Activated T-helper 9 cell treated with anti-CD3 and anti-CD28 coated beads, Interleukin-2, amount 50 U/mL, for 16 hours (primary cell): ENCODE measurements around the gene SCYGR3.

Experiments
- DNase-seq: peaks from one replicate; pipeline ENCODE4 v3.0.0-alpha.2; 2020; ENCODE audit warnings: low read depth

SCYGR3 gene, protein sequence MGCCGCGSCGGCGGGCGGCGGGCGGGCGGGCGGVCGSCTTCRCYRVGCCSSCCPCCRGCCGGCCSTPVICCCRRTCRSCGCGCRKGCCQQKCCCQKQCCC

DNA sequence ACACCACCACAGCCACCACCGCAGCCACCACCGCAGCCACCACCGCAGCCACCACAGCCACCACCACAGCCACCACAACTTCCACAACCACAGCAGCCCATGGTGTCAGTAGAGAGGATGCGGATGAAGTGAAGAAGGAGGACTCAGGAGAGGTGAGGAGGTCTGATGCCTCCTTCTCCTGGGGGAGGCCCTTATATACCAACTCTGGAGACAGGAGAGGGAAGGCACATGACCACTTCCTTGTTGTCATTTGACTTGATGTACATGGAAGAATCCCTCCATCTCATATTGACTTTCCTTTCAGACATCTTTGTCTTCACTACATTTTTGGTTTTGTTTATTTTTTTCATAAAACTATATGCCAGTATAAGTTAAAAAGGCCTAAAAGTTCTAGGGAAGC, at the start of gene SCYGR3:
SCYGR3 (minus strand) TSS at position 101 of the 400 bp plus-strand sequence; CDS start at position 101, 0 bp downstream.
- no peak for DNase-seq

DNA sequence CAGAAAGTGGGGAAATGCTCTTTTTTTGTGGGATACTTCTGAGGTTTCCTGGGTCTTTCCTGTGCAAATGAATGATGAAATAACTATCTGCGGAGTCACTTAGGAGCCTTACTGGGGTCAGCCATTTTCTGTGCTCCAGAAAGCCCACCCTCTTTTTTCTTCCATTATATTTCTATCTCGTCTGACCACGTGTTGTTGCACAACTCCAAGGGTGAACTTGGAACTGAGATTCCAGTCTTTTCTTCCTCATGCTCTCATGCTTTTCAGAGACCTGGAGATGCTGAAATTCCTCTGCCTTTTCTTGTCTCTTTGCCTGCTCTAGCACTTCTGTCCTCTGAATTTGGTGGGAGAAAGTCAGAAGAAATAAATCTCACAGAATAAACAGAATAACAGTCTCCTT, 47.2 kb upstream of the SCYGR3 start:
- no peak for DNase-seq

DNA sequence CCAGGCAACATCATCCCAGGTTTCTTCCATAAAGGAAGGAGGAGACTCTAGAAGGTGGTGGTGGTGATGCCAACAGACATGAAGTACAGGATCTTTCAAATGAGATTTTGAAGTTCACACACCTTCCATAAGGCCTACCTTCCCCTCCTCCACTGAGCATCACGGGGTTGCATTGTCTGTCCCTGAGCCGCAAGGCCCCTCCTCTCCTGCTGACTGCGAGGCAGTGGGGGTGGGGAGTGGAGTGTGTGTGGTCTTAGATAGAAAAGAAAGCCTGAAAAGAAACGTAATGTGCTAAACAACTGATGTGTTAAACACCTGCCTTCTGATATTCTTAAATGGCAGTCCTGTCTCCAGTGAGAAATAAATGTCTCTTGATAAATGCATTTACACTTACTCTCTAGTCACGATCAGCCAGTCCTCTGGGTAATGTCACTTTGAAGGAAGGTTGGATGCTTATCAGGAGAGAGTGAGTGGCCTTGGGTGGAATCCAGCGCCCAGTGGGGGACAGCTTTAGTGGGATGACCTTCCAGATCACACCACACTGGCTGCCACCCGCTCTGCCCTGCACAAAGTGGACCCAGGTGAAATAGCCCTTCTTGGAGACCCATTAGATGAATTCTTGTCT, 46.5 kb upstream of the SCYGR3 start:
- no peak for DNase-seq

DNA sequence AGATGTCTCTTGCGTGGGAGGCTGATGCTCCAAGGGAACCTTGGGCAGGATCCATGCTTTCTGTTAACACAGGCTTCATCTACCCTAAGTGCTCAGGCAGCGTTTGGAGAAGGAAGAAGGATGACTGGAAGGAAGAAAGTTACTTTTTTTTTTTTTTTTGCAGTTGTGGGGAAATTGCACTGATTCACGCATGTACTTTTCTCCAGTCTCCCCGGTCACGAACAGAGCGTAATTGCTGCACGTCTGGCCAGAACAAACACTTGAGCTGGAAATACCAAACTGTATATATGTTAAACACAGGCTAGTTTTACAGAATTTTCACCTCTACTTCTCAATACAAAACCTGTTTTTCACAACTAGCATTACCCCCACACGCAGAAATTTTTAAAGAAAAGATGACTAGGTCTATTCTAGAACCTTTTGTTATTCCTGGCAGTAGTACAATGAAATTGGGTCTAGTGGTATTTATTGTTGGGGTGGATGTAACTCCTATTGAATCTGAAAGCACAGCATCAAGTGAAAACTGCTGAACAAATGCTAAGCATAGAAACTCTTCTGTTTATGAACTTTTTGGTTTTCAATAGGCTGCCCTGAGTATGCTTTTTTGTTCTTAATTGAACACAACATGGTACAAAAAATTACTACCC, 42.7 kb upstream of the SCYGR3 start:
- no peak for DNase-seq

DNA sequence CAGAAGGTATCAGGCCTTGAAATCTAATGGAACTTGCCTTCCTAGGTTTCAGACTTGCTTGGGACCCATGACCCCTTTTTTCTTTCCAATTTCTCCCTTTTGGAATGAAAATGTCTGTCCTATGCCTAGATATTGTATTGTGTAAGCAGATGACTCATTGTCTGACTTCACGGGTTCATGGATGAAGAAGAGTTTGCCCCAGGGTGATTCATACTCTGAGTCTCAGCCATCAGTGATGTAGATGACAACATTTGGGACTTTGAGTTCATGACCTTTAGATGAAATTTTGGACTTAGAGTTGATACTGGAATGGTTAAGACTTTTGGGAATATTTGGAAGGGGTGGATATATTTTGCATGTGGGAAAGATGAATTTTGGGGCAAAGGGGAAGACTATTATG, 40.8 kb upstream of the SCYGR3 start:
- DNase-seq: no peak

DNA sequence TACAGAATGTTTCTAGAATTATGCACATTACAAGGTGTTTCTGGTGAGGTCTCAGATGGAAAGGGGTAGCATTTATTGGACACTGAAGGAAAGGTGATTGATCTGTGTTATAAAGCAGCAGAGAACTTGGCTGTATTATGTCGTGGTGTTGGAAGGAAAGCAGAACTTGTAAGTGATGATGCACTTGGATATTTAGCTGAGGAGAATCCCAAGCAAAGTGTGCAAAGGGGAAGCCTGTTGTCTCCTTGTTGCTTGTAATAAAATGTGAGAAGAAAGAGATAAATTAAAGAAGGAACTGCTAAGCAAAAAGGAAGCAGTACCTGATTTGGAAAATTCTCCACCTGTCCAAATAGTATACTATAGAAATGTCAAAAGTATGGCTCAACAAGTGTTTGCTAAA, 39.8 kb upstream of the SCYGR3 start:
- DNase-seq: no peak

DNA sequence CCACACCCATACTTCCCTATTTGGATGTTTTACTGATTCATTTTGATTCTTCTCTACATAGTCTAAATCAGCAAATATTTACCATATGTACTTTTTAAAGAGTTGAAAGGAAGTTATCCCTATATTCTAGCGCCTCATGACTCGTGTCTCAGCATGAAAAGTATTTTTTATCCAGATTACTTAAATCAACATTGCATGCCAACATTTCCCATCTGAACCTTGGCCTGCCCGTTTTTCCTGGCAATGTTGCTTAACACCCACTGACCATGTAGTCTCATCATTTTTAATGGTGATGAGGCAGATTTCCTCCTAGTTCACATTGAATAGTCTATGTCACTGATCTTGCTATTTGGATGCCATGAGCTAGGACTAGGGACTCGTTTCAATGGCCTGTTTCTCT, 38.8 kb upstream of the SCYGR3 start:
- DNase-seq: no peak

DNA sequence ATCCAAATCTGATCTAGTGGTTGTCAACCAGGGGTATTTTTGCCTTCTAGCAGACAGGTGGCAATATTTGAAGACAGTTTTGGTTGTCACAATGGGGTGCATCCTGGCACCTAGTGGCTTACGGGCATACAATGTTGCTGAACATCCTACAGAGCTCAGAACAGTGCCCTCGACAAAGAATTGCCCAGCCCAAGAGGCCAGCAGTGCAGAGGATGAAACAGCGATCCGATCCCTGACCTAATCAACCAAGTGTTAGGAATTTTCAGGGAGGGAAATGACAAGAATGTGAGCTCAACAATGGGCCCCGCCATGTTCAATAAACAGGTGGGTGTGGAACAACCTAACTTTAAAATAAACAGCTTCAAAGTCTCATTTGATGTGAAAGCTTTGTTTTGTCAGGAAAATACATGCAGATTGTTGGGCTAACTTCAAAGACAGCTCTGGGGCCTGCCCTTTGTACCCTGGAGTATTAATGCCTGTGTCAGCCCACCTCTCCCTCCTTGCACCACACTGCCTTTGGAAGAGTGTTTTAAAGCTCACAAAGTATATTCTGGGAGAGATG, 29.4 kb upstream of the SCYGR3 start:
- DNase-seq: no peak

DNA sequence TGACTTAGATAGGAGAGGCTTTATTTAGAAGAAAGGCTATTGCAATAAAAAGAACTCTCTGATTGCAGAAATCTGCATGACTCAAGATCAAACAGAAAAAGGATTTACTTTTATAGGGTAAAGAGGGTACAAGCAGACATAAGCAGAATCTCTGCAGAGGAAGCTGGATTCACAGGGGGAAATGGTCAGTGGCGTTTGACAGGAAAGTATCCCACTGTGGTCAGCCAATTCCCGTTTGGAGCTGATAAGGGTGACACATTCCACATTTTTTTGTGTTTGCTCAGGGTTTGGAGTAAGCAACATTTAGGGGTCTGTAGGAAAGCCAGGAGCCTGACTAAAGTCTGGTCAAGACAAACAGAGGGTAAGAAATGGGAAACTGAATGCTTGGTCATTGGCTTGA, 28.0 kb upstream of the SCYGR3 start:
- DNase-seq: no peak

DNA sequence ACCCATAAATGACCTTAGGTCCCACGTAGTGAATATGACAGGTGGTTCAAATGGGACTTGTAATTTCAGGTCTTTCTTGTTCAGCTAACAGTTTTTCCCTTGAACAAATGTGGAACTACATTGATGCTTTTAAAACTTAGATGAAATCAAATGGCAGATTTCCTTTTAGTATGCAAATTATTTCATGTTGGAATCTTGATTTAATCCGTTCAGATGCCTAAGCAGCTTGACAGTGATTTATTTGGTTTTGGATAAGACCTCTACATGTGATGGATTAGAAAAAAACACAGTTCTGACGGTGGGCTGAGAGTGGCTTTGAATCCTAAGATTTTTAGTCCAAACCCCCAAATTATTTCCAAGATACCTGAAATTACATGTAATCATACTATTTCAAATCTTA, 19.6 kb upstream of the SCYGR3 start:
- DNase-seq: no peak

DNA sequence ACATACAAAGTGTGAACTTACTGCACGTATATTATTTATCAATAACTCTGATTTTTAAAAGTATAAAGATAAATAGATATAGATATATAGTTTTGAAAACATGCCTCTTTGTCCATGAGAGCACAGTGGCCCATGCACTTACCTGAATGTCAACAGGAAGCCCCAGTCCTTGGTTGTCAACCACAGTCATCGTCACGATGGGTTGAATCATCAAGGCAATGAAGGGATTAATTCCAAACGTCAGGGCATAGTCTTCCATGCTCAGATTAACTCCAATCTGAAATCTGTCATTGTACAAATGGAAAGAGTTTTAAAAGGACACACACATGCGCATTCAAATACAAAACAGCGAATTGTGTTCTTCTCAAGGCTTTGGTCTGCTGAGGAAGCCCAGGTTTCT, 18.2 kb upstream of the SCYGR3 start:
- no peak for DNase-seq

DNA sequence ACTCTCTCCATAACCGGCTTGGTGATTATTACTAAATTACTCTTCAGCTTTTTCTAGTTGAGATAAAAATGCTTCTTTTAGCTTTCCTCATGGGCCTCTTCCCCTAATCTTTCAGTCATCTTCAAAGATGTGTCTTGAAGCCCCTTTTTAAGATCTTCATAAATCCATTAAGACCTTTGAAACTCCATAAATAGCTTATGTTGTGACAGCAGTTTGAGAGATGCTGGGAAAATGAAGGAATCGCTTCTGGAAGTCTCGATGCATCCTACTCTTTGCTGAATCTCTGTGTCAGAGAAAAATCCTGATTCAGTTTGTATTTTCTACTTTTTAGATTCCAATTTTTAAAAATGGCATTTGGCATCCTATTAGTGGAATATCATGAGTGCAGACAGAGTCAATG, 15.7 kb upstream of the SCYGR3 start:
- no peak for DNase-seq

DNA sequence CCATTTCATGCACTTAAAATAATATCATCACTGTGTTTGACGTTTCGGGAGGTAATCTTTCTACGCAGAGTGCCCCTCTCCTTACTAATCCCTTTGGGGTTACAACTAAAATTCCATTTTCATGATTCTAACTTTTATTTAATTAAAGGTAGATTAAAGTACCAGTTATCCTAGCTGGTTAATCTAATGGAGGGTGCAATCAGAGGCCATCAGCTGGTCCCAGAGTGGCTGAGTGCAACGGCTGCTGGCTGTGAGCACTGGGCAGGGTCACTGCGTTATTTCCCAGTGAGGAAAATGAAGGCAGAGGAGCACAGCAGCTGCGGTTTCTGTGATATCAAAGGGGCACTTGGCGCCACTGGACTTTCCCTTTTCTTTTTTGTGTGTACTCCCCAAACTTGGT, 14.8 kb upstream of the SCYGR3 start:
- DNase-seq: no peak

DNA sequence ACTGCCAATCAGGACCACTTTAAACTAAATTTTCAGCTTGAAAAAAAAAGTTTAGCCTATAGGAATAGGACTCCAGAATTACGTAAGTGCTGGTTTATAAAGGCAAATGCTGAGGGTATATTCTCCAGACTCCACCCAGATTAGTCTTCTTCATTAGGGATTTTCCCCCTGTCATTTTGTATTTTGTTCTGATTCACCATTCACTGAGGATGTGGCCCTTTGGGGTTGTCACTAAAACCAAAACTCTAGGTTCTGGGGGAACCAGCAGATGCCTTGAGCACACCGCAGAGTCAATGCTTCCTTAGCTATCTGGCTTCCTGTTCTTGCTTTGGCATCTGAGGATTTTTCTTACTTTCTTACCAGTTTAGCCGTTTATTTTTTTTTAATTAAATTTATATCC, 13.1 kb upstream of the SCYGR3 start:
- no peak for DNase-seq

DNA sequence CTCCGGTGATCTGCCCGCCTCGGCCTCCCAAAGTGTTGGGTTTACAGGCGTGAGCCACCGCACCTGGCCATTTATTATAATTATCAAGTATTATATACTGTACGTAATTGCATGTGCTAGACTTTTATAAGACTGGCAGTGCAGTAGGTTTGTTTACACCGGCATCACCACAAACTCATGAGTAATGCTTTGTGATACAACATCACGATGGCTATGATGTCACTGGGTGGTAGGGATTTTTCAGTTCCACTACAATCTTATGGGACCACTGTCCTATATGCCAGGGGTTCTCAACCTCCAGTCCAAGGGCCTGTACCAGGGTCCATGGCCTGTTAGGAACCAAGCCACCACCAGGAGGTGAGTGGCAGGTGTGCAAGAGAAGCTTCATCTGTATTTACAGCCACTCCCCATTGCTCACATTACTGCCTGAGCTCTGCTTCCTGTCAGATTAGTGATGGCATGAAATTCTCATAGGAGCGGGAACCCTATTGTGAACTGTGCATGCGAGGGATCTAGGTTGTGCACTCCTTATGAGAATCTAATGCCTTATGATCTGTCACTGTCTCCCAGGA, 12.0 kb upstream of the SCYGR3 start:
- DNase-seq: no peak

DNA sequence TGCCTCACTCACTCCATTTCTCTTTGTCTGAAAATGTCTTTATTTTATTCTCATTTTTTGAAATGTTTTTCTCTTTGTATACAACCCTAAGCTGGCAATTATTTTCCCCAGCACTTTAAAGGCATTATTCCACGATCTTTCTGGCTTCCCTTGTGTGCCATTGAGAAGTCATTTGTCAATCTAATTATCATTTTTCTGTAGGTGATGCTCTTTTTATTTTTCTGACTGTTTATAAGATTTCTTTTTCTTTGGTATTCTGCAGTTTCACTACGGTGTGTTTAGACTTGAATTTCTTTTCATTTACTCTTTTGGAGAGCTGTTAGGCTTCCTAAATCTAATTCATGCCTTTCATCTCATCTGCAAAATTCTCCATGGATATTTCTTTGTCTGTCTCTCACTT, 10.8 kb upstream of the SCYGR3 start:
- no peak for DNase-seq

DNA sequence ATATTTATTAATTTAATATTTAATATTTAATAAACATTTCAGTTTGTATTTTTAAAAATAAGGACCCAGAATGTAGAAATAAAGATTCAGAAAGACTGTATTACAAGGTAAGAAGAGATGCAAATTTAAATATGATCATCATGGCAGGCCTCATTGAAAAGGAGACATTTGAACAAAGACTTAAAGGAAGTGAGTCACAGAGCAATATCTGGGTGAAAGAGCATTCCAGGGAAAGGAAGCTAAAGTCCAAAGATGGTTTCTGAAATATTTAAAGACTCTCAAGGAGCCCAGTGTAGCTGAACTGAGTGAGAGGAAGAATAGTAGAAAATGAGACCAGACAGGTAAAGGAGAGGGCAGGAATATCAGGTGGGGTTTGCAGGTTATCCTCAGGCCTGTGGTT, 8.6 kb upstream of the SCYGR3 start:
- DNase-seq: no peak

DNA sequence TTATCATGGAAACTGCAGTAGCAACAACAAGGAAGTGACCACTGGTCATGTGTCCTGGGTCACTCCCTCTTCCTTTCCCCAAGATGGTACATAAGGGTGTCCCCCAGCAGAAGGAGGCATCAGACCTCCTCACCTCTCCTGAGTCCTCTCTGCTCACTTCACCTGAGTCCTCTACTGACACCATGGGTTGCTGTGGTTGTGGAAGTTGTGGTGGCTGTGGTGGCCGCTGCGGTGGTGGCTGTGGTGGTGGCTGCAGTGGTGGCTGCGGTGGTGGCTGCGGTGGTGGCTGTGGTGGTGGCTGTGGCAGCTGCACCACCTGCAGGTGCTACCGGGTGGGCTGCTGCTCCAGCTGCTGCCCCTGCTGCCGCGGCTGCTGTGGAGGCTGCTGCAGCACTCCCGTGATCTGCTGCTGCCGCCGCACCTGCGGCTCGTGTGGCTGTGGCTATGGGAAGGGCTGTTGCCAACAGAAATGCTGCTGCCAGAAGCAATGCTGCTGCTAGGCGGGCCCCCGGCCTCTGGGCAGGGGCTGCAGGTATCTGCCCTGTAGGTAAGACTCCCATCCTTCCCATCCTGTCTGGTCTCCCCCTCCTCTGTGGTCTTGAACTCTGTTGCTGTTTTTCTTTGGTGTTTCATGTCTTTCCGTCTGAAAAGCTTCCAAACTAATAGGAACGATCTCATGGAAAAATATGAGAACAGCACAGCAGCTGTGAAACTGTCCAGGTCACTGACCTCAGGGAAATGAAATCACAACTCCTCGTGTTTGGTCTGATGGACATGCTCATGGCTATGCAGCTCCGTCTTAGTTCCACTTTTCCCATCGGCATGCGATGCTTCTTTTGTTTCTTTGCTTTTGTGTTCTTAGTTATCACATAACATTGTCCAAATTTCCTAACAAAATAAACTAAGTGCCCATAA, 2.9 kb upstream of the SCYGR3 start, which contains the start of gene SCYGR4:
SCYGR4 (plus strand) TSS at position 183 of the 915 bp plus-strand sequence; CDS start at position 183, 0 bp downstream.
- no peak for DNase-seq

DNA sequence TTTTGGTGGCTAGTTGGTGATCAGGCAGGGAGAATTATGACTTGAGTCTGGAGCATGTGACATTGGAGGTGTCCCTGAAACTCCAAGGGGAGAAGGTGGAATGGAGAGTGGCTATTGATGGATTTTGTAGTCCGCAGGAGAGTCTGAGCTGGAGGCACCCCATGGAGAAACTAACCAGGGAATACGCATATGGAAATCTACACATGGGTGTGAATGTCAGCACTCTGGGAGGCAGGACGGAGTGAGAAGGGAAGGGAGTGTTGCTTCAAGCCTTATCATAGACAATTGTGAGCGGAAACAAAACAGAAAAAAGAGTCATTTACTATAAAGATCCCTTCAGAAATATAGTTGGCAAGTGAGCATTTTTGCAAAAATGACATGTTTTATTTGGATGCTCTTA, 2.0 kb upstream of the SCYGR3 start:
- no peak for DNase-seq

DNA sequence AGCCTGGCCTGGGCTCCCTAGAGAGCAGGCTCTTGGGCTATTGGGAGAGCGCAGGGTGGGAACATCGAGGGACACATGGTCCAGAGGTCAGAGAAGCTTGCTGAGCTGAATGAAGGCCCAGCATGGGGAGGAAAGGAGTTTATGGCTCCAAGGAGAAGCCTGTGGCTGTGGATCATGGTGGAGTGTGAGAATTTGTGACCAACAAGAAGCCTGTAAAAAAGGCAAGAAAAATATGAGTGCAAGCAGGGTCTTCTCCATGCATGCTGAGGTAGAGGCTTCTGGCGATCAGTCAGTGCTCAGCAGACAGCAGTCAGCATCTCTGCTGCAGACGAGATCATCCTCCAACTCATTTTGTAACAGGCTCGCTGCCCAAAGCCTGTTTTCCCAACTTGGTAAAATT, 1.3 kb upstream of the SCYGR3 start:
- no peak for DNase-seq

DNA sequence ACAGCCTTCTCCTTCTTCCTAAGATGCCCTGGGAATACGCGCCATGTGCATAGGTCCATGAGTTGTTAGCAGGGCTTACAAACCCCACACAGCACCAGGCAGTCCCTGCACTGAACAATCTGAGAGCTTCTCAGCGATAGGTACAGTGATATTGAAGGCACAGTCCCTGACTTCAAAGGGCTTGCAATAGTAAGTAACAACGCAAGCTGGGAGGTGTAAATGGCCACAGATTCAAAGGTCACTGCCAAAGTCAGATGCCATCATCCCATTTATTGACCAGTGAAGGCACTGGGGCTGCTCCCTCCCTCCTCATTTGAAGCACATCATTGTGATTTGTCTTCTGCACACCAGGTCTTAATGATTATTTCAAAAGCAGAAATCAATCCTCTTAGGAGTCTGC, 541 bp upstream of the SCYGR3 start:
- DNase-seq: no peak

DNA sequence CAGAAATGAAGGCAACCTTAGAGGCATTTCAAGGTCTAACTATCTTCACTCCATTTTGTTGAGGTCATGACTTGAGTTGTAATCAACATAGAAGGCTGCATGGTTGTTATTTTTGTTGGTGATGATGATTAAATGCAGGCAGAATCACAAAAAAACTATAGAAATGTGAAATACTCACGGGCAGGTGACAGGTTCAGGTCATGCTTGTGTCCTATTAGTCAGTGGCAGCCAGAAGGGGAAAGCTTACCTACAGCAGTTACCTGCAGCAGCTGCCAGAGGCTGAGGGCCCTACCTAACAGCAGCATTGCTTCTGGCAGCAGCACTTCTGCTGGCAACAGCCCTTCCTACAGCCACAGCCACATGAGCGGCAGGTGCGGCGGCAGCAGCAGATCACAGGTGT, 394 bp downstream of the SCYGR3 start:
- DNase-seq: no peak
